GM19395 (cell line): ENCODE data around the gene CEPT1.

Experiments
- ATAC-seq: cut with Tn5 transposase; IDR thresholded peaks from one replicate; pipeline ENCODE4 v1.9.1; 2021; ENCODE audit warnings: mild to moderate bottlenecking, moderate library complexity; ENCODE audit not compliant: unreplicated experiment

CEPT1 gene

GRCh38 chr1:111192074-111192473, 52.1 kb downstream of the CEPT1 start:
- ATAC-seq, result no peak

GRCh38 chr1:111192658-111193519, 52.9 kb downstream of the CEPT1 start:
- no peak for ATAC-seq

- no peak for ATAC-seq
These were observed 53.9 kb downstream of the CEPT1 start for GRCh38 chr1:111193712-111194480.

- ATAC-seq, result no peak
These were observed 55.1 kb downstream of the CEPT1 start for GRCh38 chr1:111195002-111195684.

GRCh38 chr1:111196213-111196612, 56.2 kb downstream of the CEPT1 start:
- ATAC-seq, result no peak

GRCh38 chr1:111197598-111198284, 57.7 kb downstream of the CEPT1 start:
- no peak for ATAC-seq

- no peak for ATAC-seq
These were observed 58.8 kb downstream of the CEPT1 start for GRCh38 chr1:111198836-111199235.

GRCh38 chr1:111199329-111199728, 59.3 kb downstream of the CEPT1 start:
- no peak for ATAC-seq

GRCh38 chr1:111199881-111200801, 60.1 kb downstream of the CEPT1 start, which contains the start of gene DENND2D:
DENND2D (minus strand) TSS chr1:111200646; CDS start chr1:111200459, 187 bp downstream.
- no peak for ATAC-seq

GRCh38 chr1:111200802-111201161, 60.8 kb downstream of the CEPT1 start:
- no peak for ATAC-seq

GRCh38 chr1:111201275-111202090, 61.5 kb downstream of the CEPT1 start:
- ATAC-seq, result no peak

GRCh38 chr1:111202366-111202706, 62.3 kb downstream of the CEPT1 start:
- ATAC-seq, result no peak

GRCh38 chr1:111202707-111203623, 62.9 kb downstream of the CEPT1 start:
- no peak for ATAC-seq

- peak; percentile 53 for ATAC-seq
These were observed 63.7 kb downstream of the CEPT1 start for GRCh38 chr1:111203681-111204200.

- peak; percentile 63 for ATAC-seq
These were observed 64.4 kb downstream of the CEPT1 start for GRCh38 chr1:111204201-111204982.

- no peak for ATAC-seq
These were observed 65.1 kb downstream of the CEPT1 start for GRCh38 chr1:111204983-111205713.
